NCI-H82 treated with DMSO at 0.1 percent for 48 hours (cell line): ENCODE measurements around the gene SLC13A5.
"Not testable (repeated sequence)": the region's sequence is repeated elsewhere in the genome, so short reads cannot be mapped to it uniquely, and the experiment has no call there.

Experiments
- DNase-seq: peaks from one replicate; lab custom pipeline; 2025; ENCODE audit not compliant: unreplicated experiment; lab: John Stamatoyannopoulos, UW

Gene SLC13A5

DNA sequence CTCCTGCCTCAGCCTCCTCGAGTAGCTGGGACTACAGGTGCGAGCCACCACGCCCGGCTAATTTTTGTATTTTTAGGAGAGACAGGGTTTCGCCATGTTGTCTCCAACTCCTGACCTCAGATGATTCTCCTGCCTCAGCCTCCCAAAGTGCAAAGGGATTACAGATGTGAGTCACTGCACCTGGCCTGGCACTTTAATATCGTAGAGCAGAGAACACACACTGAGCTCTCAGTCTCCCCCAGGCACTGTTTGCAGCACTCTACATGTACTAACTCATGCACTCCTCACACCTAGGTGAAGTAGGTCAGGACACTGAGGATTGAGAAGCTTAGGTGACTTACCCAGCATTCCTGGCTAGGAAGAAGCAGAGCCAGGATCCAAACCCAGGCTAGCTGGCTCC lies 46.6 kb downstream of the SLC13A5 start:
- no peak for DNase-seq

DNA sequence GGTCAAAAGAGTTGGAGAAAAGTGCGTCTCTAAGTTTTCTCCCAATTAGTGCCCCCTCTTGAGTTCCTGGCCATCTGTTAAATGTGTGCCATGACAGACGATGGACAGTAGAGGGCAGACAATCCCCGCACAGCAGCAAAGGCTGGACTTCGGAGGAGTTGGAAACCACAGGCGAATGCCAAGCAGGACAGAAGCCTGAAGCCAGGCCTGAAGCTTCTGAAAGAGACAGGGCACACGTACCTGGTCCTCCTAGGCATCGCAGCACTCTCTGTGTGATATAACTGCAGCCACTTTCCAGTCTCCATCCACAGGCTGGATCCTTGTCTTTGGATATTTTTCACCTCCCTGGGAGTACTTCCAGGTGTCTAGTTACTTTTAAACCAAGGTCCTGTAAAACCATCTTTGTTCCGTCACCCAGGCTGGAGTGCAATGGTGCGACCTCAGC lies 47.1 kb downstream of the SLC13A5 start:
- peak; percentile 53 for DNase-seq

DNA sequence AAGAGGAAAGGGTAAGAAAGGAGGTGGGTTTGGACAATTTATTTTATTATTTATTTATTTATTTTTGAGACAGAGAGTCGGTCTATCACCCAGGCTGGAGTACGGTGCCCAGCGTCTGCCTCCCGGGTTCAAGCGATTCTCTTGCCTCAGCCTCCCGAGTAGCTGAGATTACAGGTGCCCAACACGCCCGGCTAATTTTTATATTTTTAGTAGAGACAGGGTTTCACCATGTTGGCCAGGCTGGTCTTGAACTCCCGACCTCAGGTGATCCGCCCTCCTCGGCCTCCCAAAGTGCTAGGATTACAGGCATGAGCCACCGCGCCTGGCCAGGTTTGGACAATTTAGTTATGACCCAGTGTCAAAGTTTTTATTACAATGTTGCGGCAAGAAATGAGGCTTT lies 50.0 kb downstream of the SLC13A5 start:
- not testable (repeated sequence) for DNase-seq

DNA sequence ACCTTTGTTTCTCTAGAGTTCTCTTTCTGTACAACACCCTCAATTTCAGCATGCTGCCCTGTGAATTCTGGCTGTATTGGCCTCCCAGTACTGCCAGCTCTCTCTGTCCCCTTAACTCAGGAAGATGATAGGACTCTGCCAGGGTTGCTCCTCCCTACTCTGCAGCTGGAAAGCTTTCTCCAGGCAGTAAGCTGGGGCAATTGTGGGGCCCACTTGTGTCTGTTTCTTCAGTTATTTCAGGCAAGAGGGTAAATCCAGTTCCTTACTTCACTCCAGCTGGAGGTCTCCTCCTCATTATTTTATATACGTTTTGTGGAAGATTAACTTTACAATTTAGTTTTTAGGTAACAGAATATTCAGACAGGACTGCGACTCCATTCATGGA lies 51.7 kb downstream of the SLC13A5 start:
- DNase-seq = no peak

DNA sequence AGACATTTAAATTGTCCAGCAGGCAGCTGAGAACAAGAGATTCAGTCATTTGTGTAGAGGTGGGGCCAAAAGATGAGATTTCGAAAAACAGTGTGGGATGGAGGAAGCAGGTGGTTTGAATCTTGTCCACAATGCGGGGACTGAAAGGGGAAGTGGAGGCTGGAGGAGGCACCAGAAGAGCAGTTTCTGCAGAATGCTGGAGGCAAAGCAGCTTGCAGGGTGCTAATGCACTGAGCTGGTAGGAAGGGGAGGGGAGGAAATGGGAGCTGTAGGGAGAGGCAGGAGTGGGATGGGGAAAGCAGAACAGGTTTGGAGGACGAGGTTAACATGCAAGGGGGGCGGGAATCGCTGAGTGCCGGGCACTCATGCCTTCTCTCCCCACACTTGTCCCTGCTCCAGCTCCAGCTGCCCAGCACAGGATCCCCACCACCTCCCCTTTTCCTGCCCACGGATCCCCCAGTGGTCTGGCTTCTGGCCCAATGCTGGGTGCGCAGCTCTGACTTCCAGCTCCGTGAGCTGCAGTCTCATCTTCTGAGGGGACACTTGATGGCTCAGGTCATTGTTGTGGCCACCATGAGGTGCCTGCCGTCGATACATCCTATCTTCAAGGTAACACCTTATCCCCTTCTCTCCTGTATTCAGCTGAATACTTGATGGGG lies 52.2 kb downstream of the SLC13A5 start:
- no peak for DNase-seq

DNA sequence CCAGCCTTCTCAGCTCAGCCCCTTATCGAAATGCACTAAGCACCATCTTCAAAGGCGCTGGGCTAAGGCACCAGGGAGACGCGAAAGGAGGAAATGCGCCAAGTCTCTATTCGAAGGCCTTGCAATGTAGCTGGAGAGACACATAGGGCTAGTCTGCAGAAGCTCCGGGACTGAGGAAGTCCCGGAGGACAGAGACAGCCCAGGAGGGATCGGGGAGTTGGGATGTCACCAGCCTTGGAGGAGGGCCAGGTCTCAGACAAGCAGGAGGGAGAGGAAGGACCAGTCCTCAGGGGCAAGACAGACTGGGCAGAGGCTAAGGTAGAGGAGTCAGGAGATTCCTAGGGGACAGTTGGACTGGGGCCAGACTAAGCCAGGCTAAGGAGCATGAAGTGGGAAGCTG lies 53.1 kb downstream of the SLC13A5 start:
- DNase-seq = no peak

DNA sequence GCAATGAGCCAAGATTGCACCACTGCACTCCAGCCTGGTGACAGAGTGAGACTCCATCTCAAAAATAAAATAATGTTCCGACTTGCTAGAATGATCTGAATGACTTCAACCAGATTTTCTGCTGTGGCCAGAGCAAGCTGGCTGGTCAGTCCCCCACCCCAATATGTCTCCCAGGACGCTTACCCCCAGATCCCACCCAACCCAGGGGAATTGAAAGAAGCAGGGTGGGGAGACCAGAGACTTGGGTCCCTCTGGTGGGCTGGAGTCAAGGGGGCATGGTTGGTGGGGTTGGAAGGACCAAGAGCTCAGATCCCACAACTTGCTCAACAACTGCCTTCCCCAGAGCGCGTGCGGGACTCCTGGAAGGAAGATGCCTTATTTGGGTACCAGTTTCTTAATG lies 54.8 kb downstream of the SLC13A5 start:
- not testable (repeated sequence) for DNase-seq

DNA sequence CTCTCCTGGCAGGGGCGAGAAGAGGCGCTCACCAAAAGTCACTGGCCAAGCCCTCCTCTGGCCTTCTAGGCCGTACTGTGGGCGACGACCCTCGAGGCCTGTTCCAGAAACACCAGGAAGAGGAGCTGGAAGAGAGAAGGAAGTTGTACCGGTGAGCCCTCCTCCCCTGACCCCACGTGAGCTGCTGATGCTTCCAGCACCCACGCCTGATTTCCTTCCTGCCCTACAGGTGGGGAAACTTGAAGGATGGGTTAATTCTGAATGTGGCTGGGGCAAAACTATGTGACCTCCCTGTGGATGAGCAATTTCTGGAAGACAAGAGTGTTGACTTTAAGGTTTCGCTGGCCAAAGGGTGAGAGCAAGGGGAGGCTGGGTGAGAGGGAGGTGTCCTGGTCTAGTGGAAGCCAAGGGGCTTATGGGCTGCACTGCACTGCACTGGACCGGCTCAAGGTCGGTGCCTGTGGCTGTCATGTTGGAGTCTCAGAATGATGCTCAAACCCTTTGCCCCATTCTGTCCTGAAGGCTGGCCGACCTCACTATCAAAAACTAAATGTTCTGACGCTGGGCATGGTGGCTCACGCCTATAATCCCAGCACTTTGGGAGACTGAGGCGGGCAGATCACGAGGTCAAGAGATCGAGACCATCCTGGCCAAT lies 55.4 kb downstream of the SLC13A5 start:
- no peak for DNase-seq

DNA sequence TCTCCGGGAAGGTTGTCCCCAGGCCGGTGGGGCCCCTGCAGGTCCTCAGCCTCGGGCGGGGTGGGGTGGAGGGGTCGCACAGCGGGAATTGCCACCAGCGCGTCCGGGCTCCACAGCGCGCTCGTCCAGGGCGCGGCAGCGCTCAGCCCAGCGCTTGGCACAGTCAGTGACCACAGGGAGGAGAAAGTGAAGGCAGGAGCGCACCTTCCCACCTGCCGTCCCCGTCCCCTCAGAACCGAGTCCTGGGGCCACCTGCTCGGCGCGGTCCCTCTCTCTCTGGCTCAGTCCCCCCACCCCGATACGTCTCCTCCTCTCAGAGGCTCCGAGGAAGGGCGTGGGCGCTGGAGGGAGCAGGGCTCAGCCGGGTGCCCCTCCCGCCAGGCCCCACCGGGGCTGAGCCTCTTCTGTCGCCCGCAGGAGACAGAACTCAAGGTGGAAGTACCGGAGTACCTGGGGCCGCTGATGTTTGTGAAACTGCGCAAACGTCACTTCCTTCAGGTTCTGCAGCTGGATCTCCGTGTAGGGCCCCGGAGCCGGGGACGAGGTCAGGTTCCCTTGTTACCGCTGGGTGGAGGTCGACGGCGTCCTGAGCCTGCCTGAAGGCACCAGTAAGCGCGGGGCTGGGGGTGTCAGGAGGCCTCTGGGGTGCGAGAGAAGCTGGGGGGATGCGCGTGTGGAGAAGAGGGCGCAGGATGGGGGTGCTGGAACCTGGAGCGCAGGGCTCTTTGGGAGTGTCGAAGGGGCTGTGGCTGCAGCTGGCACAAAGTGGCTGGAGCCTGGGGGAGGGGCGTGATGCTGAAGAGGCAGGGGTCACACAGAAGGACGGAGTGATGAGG lies 56.2 kb downstream of the SLC13A5 start:
- not testable (repeated sequence) for DNase-seq

DNA sequence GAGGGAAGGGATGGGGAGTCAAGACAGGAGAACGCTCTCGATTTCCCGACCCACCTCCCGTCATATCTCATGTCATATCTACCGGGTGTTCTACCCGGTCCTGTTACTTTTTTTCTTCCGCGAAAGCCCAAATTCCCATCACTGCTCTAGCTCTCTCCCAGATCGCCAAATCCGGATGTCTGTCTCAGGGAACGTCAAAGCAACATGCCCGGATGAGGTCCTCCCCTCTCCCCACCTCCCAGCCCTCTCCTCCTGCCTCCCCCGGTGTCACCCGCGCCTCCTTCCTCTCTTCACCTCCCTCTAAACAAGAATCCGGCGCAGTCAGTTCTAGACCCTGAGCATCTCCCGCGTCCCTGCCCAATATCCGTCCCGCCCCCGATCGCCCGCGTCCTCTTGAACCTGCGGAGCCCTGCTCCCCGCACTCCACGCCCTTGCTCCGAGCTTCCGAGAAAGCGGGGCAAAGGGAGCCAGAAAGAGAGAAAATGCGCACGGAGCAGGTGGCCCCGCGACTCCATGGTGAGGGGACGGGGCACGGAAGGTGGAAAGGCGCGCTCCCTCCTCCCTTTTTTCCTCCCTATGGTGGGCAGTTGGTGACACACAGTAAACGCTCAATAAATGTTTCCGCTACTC lies 57.3 kb downstream of the SLC13A5 start:
- DNase-seq = not testable (repeated sequence)

DNA sequence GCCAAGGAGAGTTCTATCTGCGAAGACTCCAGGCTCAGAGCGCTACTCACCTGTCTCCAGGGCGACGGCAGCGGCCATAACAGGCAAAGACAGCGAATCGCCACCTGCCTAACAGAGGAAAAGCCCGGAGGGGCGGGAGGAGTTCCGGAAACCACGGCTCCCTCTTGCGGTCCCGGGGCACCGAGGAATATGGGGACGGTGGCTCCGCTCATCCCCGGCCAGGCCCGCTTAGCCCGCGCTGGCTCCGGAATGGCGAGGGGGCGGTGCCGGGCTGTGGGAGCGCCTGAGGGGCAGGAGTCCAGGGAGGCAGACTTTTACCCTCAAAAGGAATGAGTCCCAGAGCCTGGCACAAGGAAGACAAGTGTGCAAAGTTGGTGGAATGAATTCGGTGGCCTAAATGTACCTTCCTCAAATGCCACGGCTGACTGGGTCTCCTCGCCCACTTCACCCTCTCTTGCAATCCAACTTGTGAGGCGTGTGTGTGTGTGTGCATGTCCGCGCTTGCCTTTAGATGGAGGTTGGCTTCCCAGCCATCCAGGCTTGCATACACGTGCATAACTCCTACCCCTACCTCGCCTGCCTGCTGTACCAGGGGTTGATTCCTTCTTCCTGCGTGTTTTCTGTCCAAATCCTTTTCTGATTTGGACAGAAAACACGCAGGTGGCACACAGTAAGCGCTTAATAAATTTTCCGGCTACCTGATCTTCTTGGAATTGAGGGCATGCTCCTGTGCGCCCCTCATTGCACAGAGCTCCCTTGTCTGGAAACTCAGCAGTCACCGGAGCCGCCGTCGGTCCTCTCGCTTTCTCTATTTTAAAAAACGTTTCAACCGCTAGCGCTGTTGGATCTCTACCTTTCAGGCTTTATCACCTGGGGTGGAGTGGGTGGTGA lies 58.1 kb downstream of the SLC13A5 start:
- DNase-seq = peak; percentile 21

DNA sequence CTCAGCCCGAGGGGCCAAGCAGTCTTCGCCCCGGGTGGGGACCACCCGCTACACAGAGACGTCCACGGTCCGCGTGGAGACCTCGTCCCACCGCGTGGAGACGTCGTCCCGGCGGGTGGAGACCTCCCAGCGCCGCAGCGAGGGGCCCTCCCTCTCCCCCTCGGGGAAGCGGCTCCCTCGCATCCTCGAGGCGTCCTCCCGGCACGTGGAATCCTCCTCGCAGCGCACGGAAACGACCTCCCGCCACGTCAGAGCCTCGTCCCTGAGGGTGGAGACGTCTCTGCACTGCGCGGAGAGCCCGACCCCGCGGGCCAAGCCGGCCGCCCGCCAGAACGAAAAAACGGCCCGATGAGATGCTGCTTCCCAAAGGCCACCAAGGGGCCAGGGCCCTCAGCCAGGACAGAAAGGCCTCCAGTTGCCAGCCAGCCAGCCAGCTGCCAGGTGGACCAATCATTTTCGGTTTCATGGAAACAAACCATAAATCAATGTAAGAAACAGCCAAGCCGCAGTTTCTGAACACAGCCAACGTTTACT lies 61.2 kb downstream of the SLC13A5 start:
- no peak for DNase-seq

DNA sequence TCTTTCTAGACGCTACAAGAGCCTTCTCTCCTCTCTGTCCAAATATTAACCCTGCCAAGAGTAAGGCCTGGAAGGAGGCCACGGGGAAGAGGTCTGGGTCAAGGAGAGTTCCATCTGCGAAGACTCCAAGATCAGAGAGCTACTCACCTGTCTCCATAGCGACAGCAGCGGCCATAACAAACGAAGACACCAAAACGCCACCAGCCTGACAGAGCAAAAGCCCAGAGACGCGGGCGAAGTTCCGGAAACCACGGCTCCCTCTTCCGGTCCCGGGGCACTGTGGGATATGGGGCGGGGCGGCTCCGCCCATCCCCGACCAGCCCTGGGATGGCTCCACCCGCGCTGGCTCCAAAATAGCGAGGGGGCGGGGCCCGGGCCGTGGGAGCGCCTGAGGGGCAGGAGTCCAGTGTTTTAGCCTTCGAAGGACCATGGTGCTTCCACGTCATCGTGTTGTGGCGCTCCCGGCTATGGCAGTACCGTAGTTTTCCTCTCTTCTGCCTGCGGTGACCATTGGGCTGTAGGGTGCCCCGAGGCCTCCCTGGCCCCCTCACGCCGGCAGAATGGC lies 61.7 kb downstream of the SLC13A5 start, which contains the start of the genes C17orf100 and MED31:
C17orf100 (plus strand) TSS at position 409 of the 565 bp plus-strand sequence; CDS start at position 561, 152 bp downstream.
MED31 (minus strand) TSS at position 252 of the 565 bp plus-strand sequence; CDS start at position 175, 77 bp downstream.
- DNase-seq = peak; percentile 80

DNA sequence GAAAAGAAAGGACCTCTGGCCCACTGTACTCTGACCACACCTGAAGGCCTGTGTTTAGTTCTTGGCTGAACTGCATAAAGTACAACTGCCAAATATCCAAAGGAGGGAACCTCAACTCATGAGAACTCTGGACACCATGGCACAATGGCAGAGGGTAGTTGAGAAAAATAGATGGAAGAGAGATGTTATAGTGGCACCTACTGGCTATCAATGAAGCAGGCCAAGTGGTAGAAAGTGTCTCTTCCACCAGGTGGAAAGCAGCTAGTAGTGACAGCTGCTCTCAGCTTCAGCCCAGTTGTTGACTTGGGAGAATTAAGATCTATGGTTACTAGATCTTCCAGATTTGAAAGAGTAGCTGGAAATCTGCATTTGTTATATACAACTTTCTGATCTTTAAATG lies 65.0 kb downstream of the SLC13A5 start:
- DNase-seq = no peak

DNA sequence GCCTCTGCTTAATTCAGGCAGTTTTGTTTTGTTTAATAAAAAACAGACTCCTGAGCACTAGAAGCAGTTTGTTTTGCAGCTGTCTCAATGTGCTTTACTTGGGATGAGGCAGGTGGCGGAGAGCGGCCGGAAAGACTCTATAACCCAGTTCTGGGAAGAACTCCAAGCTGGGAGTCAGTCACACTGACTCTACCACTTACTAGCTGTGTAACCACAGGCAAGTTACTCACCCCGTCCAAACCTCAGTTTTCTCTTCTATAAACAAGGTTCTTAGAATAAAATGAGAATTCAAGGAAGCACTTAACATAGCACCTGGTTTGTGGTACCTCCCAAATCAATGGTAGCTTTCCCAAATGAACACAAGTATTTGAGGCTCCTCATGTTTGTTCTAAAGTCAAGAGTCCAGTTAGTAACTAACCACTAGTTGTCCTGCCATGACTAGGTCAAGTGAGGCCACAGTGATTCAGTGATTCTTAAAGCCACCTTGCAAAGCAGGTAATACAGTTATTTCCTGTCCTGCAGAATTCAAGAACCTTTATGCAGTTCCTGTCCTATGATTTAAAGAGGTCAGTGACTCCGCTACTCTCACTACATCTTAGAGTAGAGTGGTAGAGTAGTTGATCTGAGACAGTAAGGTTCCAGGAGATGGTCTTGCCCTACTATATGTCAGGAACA lies 69.6 kb downstream of the SLC13A5 start:
- no peak for DNase-seq

DNA sequence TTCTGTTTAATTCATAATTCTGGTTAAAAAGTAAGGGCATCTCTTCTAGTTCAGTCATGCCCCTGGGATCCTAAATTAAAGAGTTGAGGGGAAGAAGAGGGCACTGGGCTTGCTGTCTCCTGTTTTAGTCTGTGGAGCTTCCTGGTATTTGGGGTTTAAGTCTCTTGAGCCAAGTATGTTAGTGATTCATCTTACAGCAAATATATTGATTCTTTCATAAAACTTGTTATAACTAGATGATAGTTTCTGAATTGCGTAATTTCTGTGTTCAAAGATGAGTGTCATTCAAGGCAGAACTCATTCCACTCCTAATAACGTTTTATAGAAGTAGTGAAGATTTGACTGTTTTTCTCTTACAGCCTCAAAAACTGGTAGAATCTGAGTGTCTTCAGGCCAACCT lies 70.6 kb downstream of the SLC13A5 start:
- no peak for DNase-seq

DNA sequence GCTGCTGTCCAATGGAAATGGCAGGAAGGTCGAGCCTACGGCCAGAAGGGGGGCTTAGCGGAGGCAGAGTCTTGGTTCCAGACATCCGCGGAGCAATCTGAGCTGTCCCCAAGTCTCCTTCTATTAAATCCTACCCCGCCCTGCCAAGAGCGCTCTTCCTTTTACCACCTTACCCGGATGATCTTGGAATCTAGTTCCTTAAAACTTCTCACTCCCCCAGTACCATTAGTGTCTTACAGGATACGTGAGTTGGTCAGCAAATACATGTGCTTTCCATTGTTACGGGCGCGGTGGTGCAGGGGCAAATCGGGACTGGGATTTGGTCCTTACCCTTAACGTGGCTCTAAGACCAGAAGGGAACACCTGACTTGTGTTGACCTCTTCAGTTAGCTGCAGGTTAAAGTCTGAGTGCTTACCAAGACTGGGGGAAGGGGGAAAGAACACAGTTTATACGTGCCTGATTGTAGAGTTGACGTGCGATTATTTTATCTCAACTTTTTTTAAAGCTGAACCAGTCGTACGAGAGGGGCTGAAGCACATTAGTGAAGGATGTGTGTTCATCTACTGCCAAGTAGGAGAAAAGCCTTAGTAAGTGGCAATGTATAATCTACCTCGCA lies 71.8 kb downstream of the SLC13A5 start:
- peak; percentile 76 for DNase-seq

DNA sequence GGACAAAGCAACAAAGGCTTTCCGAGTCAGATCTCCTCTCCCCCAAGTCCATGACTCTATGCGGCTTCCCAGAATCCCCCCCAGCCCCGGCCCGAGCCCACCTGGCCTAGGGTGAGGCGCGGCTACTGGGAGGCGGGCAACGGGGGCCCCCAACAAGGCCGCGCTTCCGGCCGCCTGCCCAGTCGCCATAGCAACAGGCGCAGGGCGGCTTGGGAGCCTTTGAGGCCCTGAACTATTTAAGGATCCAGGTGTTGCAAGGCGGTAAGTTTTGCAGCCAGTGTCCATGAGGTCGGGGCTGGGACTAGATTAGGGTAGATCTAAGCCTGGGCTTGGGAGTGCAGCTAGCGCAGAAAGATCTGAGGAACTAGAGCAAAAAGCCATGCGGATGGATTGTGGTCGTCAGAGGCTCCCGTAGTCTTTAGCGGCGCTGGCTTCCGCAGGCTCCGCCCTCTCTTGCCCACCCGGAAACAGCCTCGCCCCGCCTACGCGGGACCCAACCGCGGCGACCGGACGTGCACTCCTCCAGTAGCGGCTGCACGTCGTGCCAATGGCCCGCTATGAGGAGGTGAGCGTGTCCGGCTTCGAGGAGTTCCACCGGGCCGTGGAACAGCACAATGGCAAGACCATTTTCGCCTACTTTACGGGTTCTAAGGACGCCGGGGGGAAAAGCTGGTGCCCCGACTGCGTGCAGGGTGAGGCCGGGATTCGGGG lies 72.5 kb downstream of the SLC13A5 start, which contains the start of the genes KIAA0753 and TXNDC17:
KIAA0753 (minus strand) TSS at position 176 of the 711 bp plus-strand sequence. CDS start 5,608 bp downstream, outside the sequence.
TXNDC17 (plus strand) TSS at position 525 of the 711 bp plus-strand sequence; CDS start at position 548, 23 bp downstream.
- DNase-seq = peak; percentile 78
